Adrenal gland (tissue), 12 donors: ENCODE measurements around the gene IL1R2. TPM values are rescaled to one million over a fixed set of nuclear protein-coding genes. Genes with fewer than 3 reads are reported as not detected.

ENCODE experiments used
- DNase-seq, 7 donors: peaks; one replicate each; pipeline ENCODE4 v3.0.0-alpha.2; 2019 to 2020
- H3K27ac ChIP-seq, 5 donors: fragments of 200-600 bp; sonication (generic) in 4 of 5; 1 replicate in 3 of 5; 2 replicates in 2 of 5; pipeline versions ENCODE4 v1.5.1 to v1.8.0; 2016 to 2020; ENCODE audit warnings: mild to moderate bottlenecking in 1 of 5
- H3K27me3 ChIP-seq: fragments of 200-600 bp; 2 replicates; pipeline ENCODE4 v1.8.0; 2021
- H3K36me3 ChIP-seq, 2 donors: fragments of 200-600 bp; replicated peaks in 1 of 2; 1 replicate in 1 of 2; 2 replicates in 1 of 2; pipeline versions ENCODE4 v1.5.1 to v1.8.0; 2018 to 2022
- H3K4me1 ChIP-seq, 2 donors: fragments of 200-600 bp; replicated peaks in 1 of 2; 1 replicate in 1 of 2; 2 replicates in 1 of 2; pipeline versions ENCODE4 v1.5.1 to v1.8.0; 2018 to 2021
- H3K4me3 ChIP-seq, 4 donors: fragments of 200-600 bp; sonication (generic) in 3 of 4; one replicate each; pipeline ENCODE4 v1.5.1; 2016 to 2018
- H3K9me3 ChIP-seq, 3 donors: fragments of 200-600 bp; sonication (generic) in 1 of 3; replicated peaks in 1 of 3; 1 replicate in 2 of 3; 2 replicates in 1 of 3; pipeline versions ENCODE4 v1.5.1 to v1.8.0; 2016 to 2021
- CTCF ChIP-seq, 6 experiments: fragments of 450-650 bp in 4 of 6; fragments of 200-600 bp in 2 of 6; sonication (generic) in 1 of 6; IDR thresholded peaks; 1 replicate in 5 of 6; 2 replicates in 1 of 6; pipeline versions ENCODE4 v1.5.1 to v1.8.0; 2016 to 2021; ENCODE audit warnings: antibody characterized with exemption in 6 of 6, mild to moderate bottlenecking in 2 of 6, moderate library complexity in 1 of 6
- POLR2A ChIP-seq, 2 donors: fragments of 450-650 bp; IDR thresholded peaks; one replicate each; pipeline ENCODE4 v1.6.1; 2017; ENCODE audit warnings: antibody characterized with exemption in 2 of 2, mild to moderate bottlenecking in 2 of 2, moderate library complexity in 1 of 2
- WGBS, 4 donors: extraction: QIAGEN DNeasy Blood & Tissue Kit in 2 of 4; methylation state at CpG; one replicate each; pipeline versions ENCODE4 v1.1.5 to v1.1.7; 2013 to 2017; 5-methylcytosine and 5-hydroxymethylcytosine counted together
- intact Hi-C, 2 donors: fragments of 100-400 bp; cut with DNase I; formaldehyde crosslinking; loops; one replicate each; pipeline versions ENCODE4 v1.14.1 to v1.15.0; 2022 to 2023
- polyA plus RNA-seq, 3 donors: library from polyadenylated mRNA; stranded (reverse); fragments of 200-250 nt in 2 of 3; fragments of 350-450 nt in 1 of 3; fragmentation: Illumina TruSeq in 1 of 3; extraction: RNeasy Lipid Tissue Mini Kit (QIAGEN cat#74804) in 1 of 3; gene quantifications; one replicate each; pipeline ENCODE4 v1.2.3, GENCODE V29; 2013 to 2014
- total RNA-seq, 9 donors: library from RNA; depleted of rRNA in 4 of 9; stranded (reverse); fragments of >200 nt in 4 of 9; fragments of 120-200 nt in 1 of 9; fragmentation: NEBNext Ultra II Directional in 1 of 9; extraction: Animal tissue kit (Norgen Biotek cat#: 25700) in 1 of 9; gene quantifications; one replicate each; pipeline versions ENCODE4 v1.1.0 to v1.2.4, GENCODE V29; 2013 to 2023
- donor health status: healthy with polysubstance abuse.
- donor health status: Bipolar disorder and iron deficiency.
- donor health status: DM: yes; HTN: yes; CAD: no.
- donor health status: DM: no; HTN: no; CAD: no.
- donor health status: DM: no; HTN: no; CAD: no.
- donor health status: DM: yes; HTN: yes; CAD: no.

Gene IL1R2
- total and polyA plus RNA-seq, 12 donors = 4.5 to 26.0 (median 12.2) TPM

- TF ChIP-seq CTCF (IDR thresholded peaks at IDR 0.05) = no peak
- TF ChIP-seq POLR2A (IDR thresholded peaks at IDR 0.05) = no peak
- Histone ChIP-seq H3K27ac (peak overlapping the region in 2 of 5 donors; percentile 85 to 94), H3K9me3 (no peaks in the 10 kb centered on the region), H3K27me3 (no peaks in the 10 kb centered on the region), H3K36me3 (no peaks in the 10 kb centered on the region), H3K4me3 (no peak overlapping the region), H3K4me1 (peaks cover 11 to 33% of the 10 kb centered on the region in 2 donors)
- whole genome bisulfite sequencing, 4 donors = 75 to 80% (median 79%) methylated on average over 6 of the region's 6 CpGs
- DNase-seq = no peak
- intact Hi-C loops = loop anchor here (10.0 kb wide), 3 partner anchors 119 to 329 kb away; partner anchors contain the start of genes IL1R1 (in 2 of the 2) and IL18R1 (in 1 of the 2)
Observed at GRCh38 chr2:102025583-102026267, 34.0 kb downstream of the IL1R2 start.

- H3K4me3 ChIP-seq = no peak overlapping the region
- DNase-seq = peak in 4 of 7 donors; percentile 44 to 59 (median 44)
- peaks cover 11 to 33% of the 10 kb centered on the region in 2 donors for H3K4me1 ChIP-seq
- intact Hi-C loops = loop anchor here (10.0 kb wide), 3 partner anchors 117 to 327 kb away; partner anchors contain the start of genes IL1R1 (in 2 of the 2) and IL18R1 (in 1 of the 2)
- no peaks in the 10 kb centered on the region for H3K27me3 ChIP-seq
- peak overlapping the region; percentile 44 to 94 (median 84) for H3K27ac ChIP-seq
- no peaks in the 10 kb centered on the region for H3K36me3 ChIP-seq
- 34 to 41% (median 39%) methylated on average over 7 to 8 of the region's 8 CpGs for WGBS, 4 donors
- no peak for TF ChIP-seq CTCF (IDR thresholded peaks at IDR 0.05)
- TF ChIP-seq POLR2A (IDR thresholded peaks at IDR 0.05) = no peak
- no peaks in the 10 kb centered on the region for H3K9me3 ChIP-seq
Observed at GRCh38 chr2:102027036-102027980, 35.5 kb downstream of the IL1R2 start.

- peak overlapping the region in 3 of 5 donors; percentile 53 to 94 (median 85) for H3K27ac ChIP-seq
- intact Hi-C loops = loop anchor here (10.0 kb wide), 3 partner anchors 116 to 326 kb away; partner anchors contain the start of genes IL1R1 (in 2 of the 2) and IL18R1 (in 1 of the 2)
- no peak for DNase-seq
- H3K9me3 ChIP-seq = no peaks in the 10 kb centered on the region
- TF ChIP-seq POLR2A (IDR thresholded peaks at IDR 0.05) (no peak), CTCF (IDR thresholded peaks at IDR 0.05) (no peak)
- H3K4me3 ChIP-seq = no peak overlapping the region
- peaks cover 15 to 45% of the 10 kb centered on the region in 2 donors for H3K4me1 ChIP-seq
- H3K27me3 ChIP-seq = no peaks in the 10 kb centered on the region
- no peaks in the 10 kb centered on the region for H3K36me3 ChIP-seq
Observed at GRCh38 chr2:102028470-102028869, 36.7 kb downstream of the IL1R2 start.

DNA sequence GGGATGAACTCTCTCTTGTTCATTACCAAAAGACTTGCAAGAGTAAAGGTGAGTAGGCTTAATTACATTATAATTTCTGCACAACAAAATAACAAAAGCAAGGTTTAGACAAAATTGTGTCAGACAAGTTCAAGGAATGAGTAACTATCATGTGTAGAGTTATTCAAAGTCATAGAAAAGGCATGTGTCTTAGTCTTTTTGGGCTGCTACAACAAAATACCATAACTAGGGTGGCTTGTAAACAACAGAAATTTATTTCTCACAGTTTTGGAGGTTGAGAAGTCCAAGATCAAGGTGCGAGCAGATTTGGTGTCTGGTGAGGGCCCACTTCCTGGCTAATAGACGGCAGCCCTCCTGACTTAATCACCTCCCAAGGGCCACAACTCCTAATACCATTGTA, 37.6 kb downstream of the IL1R2 start:
- intact Hi-C loops = loop anchor here (10.0 kb wide), 3 partner anchors 115 to 325 kb away; partner anchors contain the start of genes IL1R1 (in 2 of the 2) and IL18R1 (in 1 of the 2)
- no peaks in the 10 kb centered on the region for H3K36me3 ChIP-seq
- H3K4me1 ChIP-seq = peaks cover 16 to 52% of the 10 kb centered on the region in 2 donors
- H3K27ac ChIP-seq = no peak overlapping the region
- no peak for DNase-seq
- TF ChIP-seq CTCF (IDR thresholded peaks at IDR 0.05) (no peak), POLR2A (IDR thresholded peaks at IDR 0.05) (no peak)
- no peaks in the 10 kb centered on the region for H3K9me3 ChIP-seq
- H3K27me3 ChIP-seq = no peaks in the 10 kb centered on the region
- H3K4me3 ChIP-seq = no peak overlapping the region
- 77 to 100% (median 89%) methylated on average over 2 of the region's 2 CpGs for WGBS, 4 donors
